Endothelial cell (in vitro differentiated cells): Measurements from ENCODE around the gene TRAPPC10. TPM values are rescaled to one million over a fixed set of nuclear protein-coding genes. Genes with fewer than 3 reads are reported as not detected.

Experiments
- DNase-seq: peaks from one replicate; pipeline ENCODE4 v3.0.0; 2021; ENCODE audit warnings: low spot score
- H3K27ac Mint-ChIP-seq: one replicate; pipeline ENCODE4 v1.8.0; 2021; ENCODE audit warnings: mixed read lengths, inconsistent platforms; ENCODE audit not compliant: unreplicated experiment
- H3K27me3 Mint-ChIP-seq: one replicate; pipeline ENCODE4 v1.8.0; 2021; ENCODE audit warnings: mild to moderate bottlenecking, moderate library complexity, mixed read lengths, inconsistent platforms; ENCODE audit not compliant: unreplicated experiment
- H3K36me3 Mint-ChIP-seq: one replicate; pipeline ENCODE4 v1.8.0; 2021; ENCODE audit warnings: mild to moderate bottlenecking, low read depth, mixed read lengths, inconsistent platforms; ENCODE audit not compliant: unreplicated experiment
- H3K4me1 Mint-ChIP-seq: one replicate; pipeline ENCODE4 v1.8.0; 2021; ENCODE audit warnings: mild to moderate bottlenecking, mixed read lengths, inconsistent platforms; ENCODE audit not compliant: unreplicated experiment
- H3K4me3 Mint-ChIP-seq: one replicate; pipeline ENCODE4 v1.8.0; 2021; ENCODE audit warnings: mild to moderate bottlenecking, mixed read lengths, inconsistent platforms; ENCODE audit not compliant: unreplicated experiment
- H3K9me3 Mint-ChIP-seq: one replicate; pipeline ENCODE4 v1.8.0; 2021; ENCODE audit warnings: mixed read lengths, inconsistent platforms; ENCODE audit not compliant: unreplicated experiment
- total RNA-seq: library from RNA; stranded (reverse); fragmentation: NEBNext Ultra II Directional; extraction: Animal tissue kit (Norgen Biotek cat#: 25700); gene quantifications from one replicate; pipeline ENCODE4 v1.2.1, GENCODE V29; 2021; ENCODE audit not compliant: unreplicated experiment
- TF ChIP-seq, protein P1 (sequence below): fragments of 200-600 bp; sonication (generic); IDR thresholded peaks from one replicate; pipeline ENCODE4 v1.5.0; 2021; ENCODE audit warnings: antibody characterized with exemption; ENCODE audit not compliant: unreplicated experiment

TRAPPC10 gene
- total RNA-seq, 1 donor from 2014 or later, result 28.4 TPM

GRCh38 chr21:44074315-44074958 lies 62.3 kb downstream of the TRAPPC10 start:
- H3K36me3 Mint-ChIP-seq, result peaks cover 32% of the 10 kb centered on the region

DNA sequence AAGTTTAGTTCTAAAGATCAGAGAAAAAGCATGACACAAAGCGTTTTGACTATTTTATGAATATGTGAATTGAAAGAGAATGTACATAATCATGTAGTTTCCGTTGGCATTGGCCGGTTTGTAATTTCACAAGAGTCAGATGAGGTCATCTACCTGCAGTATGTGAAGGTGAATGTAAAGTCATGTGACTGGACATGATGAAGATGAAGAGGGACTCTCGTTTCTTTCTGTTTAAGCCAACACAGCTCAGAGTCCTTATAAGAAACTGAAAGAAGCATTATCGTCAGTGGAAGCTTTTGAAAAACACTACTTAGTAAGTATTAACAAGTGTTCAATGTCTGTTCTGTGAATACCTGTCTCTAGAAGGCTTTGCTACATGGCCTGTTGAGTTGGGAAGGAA lies 64.2 kb downstream of the TRAPPC10 start:
- no peak for DNase-seq
- Mint-ChIP-seq H3K9me3 (no peaks in the 10 kb centered on the region), H3K4me3 (no peak overlapping the region), H3K27me3 (peaks cover 3% of the 10 kb centered on the region), H3K36me3 (peaks cover 25% of the 10 kb centered on the region), H3K4me1 (no peaks in the 10 kb centered on the region), H3K27ac (no peak overlapping the region)
- TF ChIP-seq, protein P1, sequence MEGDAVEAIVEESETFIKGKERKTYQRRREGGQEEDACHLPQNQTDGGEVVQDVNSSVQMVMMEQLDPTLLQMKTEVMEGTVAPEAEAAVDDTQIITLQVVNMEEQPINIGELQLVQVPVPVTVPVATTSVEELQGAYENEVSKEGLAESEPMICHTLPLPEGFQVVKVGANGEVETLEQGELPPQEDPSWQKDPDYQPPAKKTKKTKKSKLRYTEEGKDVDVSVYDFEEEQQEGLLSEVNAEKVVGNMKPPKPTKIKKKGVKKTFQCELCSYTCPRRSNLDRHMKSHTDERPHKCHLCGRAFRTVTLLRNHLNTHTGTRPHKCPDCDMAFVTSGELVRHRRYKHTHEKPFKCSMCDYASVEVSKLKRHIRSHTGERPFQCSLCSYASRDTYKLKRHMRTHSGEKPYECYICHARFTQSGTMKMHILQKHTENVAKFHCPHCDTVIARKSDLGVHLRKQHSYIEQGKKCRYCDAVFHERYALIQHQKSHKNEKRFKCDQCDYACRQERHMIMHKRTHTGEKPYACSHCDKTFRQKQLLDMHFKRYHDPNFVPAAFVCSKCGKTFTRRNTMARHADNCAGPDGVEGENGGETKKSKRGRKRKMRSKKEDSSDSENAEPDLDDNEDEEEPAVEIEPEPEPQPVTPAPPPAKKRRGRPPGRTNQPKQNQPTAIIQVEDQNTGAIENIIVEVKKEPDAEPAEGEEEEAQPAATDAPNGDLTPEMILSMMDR, result no peak

More at GRCh38 chr21:44074315-44074958, 62.3 kb downstream of the TRAPPC10 start:
- Mint-ChIP-seq H3K4me3 (no peak overlapping the region), H3K9me3 (no peaks in the 10 kb centered on the region), H3K27me3 (peaks cover 4% of the 10 kb centered on the region), H3K27ac (no peak overlapping the region), H3K4me1 (no peaks in the 10 kb centered on the region)
- DNase-seq, result no peak
- TF ChIP-seq, protein P1, result no peak

GRCh38 chr21:44078411-44078981 lies 66.4 kb downstream of the TRAPPC10 start:
- Mint-ChIP-seq H3K27me3 (peaks cover 3% of the 10 kb centered on the region), H3K36me3 (peaks cover 33% of the 10 kb centered on the region), H3K4me1 (peaks cover 9% of the 10 kb centered on the region), H3K27ac (no peak overlapping the region), H3K9me3 (no peaks in the 10 kb centered on the region), H3K4me3 (no peak overlapping the region)
- TF ChIP-seq, protein P1, result no peak
- no peak for DNase-seq

DNA sequence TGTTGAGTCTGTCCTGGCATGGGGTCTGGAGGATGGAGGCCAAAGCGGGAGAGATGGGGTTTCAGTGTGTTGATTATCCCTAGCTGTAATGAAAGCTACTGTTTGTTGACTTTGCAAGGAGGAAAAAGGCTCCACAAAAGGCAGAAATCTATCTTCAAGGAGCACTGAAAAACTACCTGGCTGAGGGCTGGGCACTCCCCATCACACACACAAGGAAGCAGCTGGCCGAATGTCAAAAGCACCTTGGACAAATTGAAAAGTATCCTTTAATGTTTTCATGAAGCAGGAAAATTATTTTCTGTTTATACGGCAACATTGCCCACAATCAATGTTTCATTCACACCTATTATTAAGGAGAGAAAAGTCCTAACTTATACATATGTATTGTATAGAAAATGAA lies 67.3 kb downstream of the TRAPPC10 start:
- H3K27ac Mint-ChIP-seq, result no peak overlapping the region
- peaks cover 31% of the 10 kb centered on the region for H3K36me3 Mint-ChIP-seq
- no peak for DNase-seq
- no peaks in the 10 kb centered on the region for H3K9me3 Mint-ChIP-seq
- TF ChIP-seq, protein P1, result no peak
- no peak overlapping the region for H3K4me3 Mint-ChIP-seq
- H3K4me1 Mint-ChIP-seq, result peaks cover 12% of the 10 kb centered on the region
- H3K27me3 Mint-ChIP-seq, result no peaks in the 10 kb centered on the region

DNA sequence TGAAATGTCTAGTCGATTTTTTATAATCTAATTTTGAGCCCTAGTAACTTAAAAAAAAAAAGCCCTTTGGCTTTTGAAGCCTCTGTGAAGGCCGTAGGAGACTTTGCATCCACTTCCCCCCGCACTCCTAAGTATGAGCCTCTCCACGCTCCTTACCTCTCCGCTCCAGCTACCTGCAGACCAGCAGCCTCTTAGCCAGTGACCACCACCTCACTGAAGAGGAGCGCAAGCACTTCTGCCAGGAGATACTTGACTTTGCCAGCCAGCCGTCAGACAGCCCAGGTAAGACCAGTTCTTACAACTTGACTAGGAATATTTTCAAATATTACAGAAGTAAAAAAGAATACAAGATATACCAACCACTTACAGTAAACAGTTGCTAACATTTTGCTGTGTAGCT lies 67.7 kb downstream of the TRAPPC10 start:
- H3K27me3 Mint-ChIP-seq, result no peaks in the 10 kb centered on the region
- DNase-seq, result no peak
- TF ChIP-seq, protein P1, result no peak
- H3K9me3 Mint-ChIP-seq, result no peaks in the 10 kb centered on the region
- no peak overlapping the region for H3K27ac Mint-ChIP-seq
- peaks cover 29% of the 10 kb centered on the region for H3K36me3 Mint-ChIP-seq
- no peak overlapping the region for H3K4me3 Mint-ChIP-seq
- H3K4me1 Mint-ChIP-seq, result peaks cover 12% of the 10 kb centered on the region
